B cell (primary cell): Measurements from ENCODE around the gene NDUFS7. TPM values are rescaled to one million over a fixed set of nuclear protein-coding genes. Genes with fewer than 3 reads are reported as not detected.

ENCODE experiments used
- ATAC-seq: fragments of 200-7000 bp; cut with Tn5 transposase; one replicate; pipeline ENCODE4 v1.10.0; 2021; ENCODE audit warnings: low read depth, mild to moderate bottlenecking, moderate number of reproducible peaks, moderate library complexity
- CTCF ChIA-PET: fragments of 350-600 bp; sonication (Branson Sonifier 250); formaldehyde crosslinking; loops from one replicate; lab custom pipeline; 2021; ENCODE audit warnings: antibody characterized with exemption, inconsistent platforms; lab: Charles Lee
- POLR2A ChIA-PET: fragments of 350-600 bp; sonication (Branson Sonifier 250); formaldehyde crosslinking; loops from one replicate; lab custom pipeline; 2021; ENCODE audit warnings: antibody characterized with exemption; lab: Charles Lee
- DNase-seq: peaks from one replicate; pipeline ENCODE4 v3.0.0; 2013
- H2AFZ ChIP-seq: 2 replicates; pipeline ENCODE4 v1.6.1; 2012; ENCODE audit warnings: mild to moderate bottlenecking, low read depth, low read length; ENCODE audit not compliant: insufficient read depth, poor library complexity, severe bottlenecking
- H3K27ac ChIP-seq, 2 donors: 1 replicate in 1 of 2; 2 replicates in 1 of 2; pipeline ENCODE4 v1.5.1; 2012 to 2013; ENCODE audit warnings: low read length in 2 of 2, mild to moderate bottlenecking in 2 of 2, moderate library complexity in 1 of 2
- H3K27me3 ChIP-seq, 4 experiments: fragments of 200-600 bp in 1 of 4; sonication (generic) in 1 of 4; replicated peaks in 1 of 4; 1 replicate in 2 of 4; 2 replicates in 2 of 4; pipeline versions ENCODE4 v1.6.1 to v1.7.0; 2013 to 2016; ENCODE audit warnings: low read length in 3 of 4, mild to moderate bottlenecking in 2 of 4, mixed read lengths in 1 of 4, moderate library complexity in 1 of 4; ENCODE audit not compliant: insufficient read depth in 4 of 4, control insufficient read depth in 3 of 4; ENCODE audit errors: control extremely low read depth in 1 of 4
- H3K36me3 ChIP-seq, 2 experiments: replicated peaks in 1 of 2; 1 replicate in 1 of 2; 2 replicates in 1 of 2; pipeline versions ENCODE4 v1.6.1 to v1.7.1; 2013; ENCODE audit warnings: low read length in 1 of 2; ENCODE audit not compliant: insufficient read depth in 2 of 2, control insufficient read depth in 1 of 2; ENCODE audit errors: control extremely low read depth in 1 of 2, extremely low read depth in 1 of 2
- H3K4me1 ChIP-seq, 2 donors: fragments of 200-600 bp in 1 of 2; sonication (generic) in 1 of 2; 1 replicate in 1 of 2; 2 replicates in 1 of 2; pipeline versions ENCODE4 v1.5.1 to v1.6.1; 2013 to 2017; ENCODE audit warnings: low read length in 2 of 2; ENCODE audit not compliant: control insufficient read depth in 2 of 2, insufficient read depth in 2 of 2
- H3K4me2 ChIP-seq: replicated peaks from 2 replicates; pipeline ENCODE3; 2012; ENCODE audit warnings: mild to moderate bottlenecking, low read depth, low read length; ENCODE audit not compliant: poor library complexity, severe bottlenecking
- H3K4me3 ChIP-seq, 5 experiments: fragments of 200-600 bp in 1 of 5; sonication (generic) in 1 of 5; 1 replicate in 3 of 5; 2 replicates in 2 of 5; pipeline versions ENCODE4 v1.5.1 to v1.7.0; 2011 to 2016; ENCODE audit warnings: low read length in 4 of 5, mild to moderate bottlenecking in 4 of 5, low read depth in 2 of 5, control low read depth in 1 of 5, moderate library complexity in 1 of 5; ENCODE audit not compliant: insufficient read depth in 1 of 5; ENCODE audit errors: control extremely low read depth in 1 of 5, extremely low read depth in 1 of 5
- H3K79me2 ChIP-seq: fragments of 200-600 bp; sonication (generic); one replicate; pipeline ENCODE4 v1.6.0; 2016; ENCODE audit warnings: low read length; ENCODE audit not compliant: control insufficient read depth, insufficient read depth
- H3K9ac ChIP-seq: fragments of 200-600 bp; sonication (generic); 2 replicates; pipeline ENCODE4 v1.6.1; 2017; ENCODE audit warnings: mild to moderate bottlenecking, low read length, moderate library complexity
- H3K9me3 ChIP-seq, 3 donors: one replicate each; pipeline versions ENCODE4 v1.6.1 to v1.7.1; 2013; ENCODE audit warnings: low read length in 2 of 3; ENCODE audit not compliant: control insufficient read depth in 2 of 3, insufficient read depth in 1 of 3; ENCODE audit errors: control extremely low read depth in 1 of 3
- H4K20me1 ChIP-seq: 2 replicates; pipeline ENCODE4 v1.6.0; 2012; ENCODE audit warnings: mild to moderate bottlenecking, low read length; ENCODE audit not compliant: insufficient read depth, control insufficient read depth, poor library complexity, severe bottlenecking
- H3K27ac Mint-ChIP-seq: one replicate; pipeline ENCODE4 v1.8.0; 2021; ENCODE audit warnings: mixed read lengths
- H3K27me3 Mint-ChIP-seq: one replicate; pipeline ENCODE4 v1.8.0; 2021; ENCODE audit warnings: mixed read lengths
- H3K4me1 Mint-ChIP-seq: one replicate; pipeline ENCODE4 v1.8.0; 2021; ENCODE audit warnings: mixed read lengths
- H3K4me3 Mint-ChIP-seq: one replicate; pipeline ENCODE4 v1.8.0; 2021; ENCODE audit warnings: mixed read lengths
- H3K9me3 Mint-ChIP-seq: one replicate; pipeline ENCODE4 v1.8.0; 2022; ENCODE audit warnings: mixed read lengths; ENCODE audit not compliant: insufficient read depth
- EZH2 ChIP-seq: IDR thresholded peaks from 2 replicates; pipeline ENCODE4 v1.6.1; 2012; ENCODE audit warnings: borderline replicate concordance, low read depth, mild to moderate bottlenecking, moderate library complexity, low read length; ENCODE audit not compliant: insufficient read depth, poor library complexity, severe bottlenecking
- WGBS: methylation state at CpG from one replicate; pipeline ENCODE4 v1.1.5; 2013; ENCODE audit warnings: missing lambda C conversion rate; ENCODE audit not compliant: insufficient coverage; 5-methylcytosine and 5-hydroxymethylcytosine counted together
- intact Hi-C: fragments of 100-400 bp; cut with micrococcal nuclease; formaldehyde crosslinking; loops from one replicate; pipeline ENCODE4 v1.10.0; 2022
- polyA plus RNA-seq: library from polyadenylated mRNA; depleted of rRNA; stranded (reverse); fragments of >200 nt; gene quantifications from 2 replicates; pipeline ENCODE4 v1.2.3, GENCODE V29; 2012
- total RNA-seq, 2 donors: library from RNA; stranded (reverse); fragments of 120-200 nt in 1 of 2; gene quantifications; 1 replicate in 1 of 2; 2 replicates in 1 of 2; pipeline versions ENCODE4 v1.2.3 to v1.2.4, GENCODE V29; 2013 to 2022
- TF ChIP-seq, protein P1 (sequence below): fragments of 200-600 bp; IDR thresholded peaks from one replicate; pipeline ENCODE4 v1.8.0; 2022; ENCODE audit warnings: antibody characterized with exemption, mild to moderate bottlenecking

The NDUFS7 gene
- total and polyA plus RNA-seq, 2 donors (not counting 1 experiment from before 2014, with no cell fraction given) = 58.8 to 141 TPM

DNA sequence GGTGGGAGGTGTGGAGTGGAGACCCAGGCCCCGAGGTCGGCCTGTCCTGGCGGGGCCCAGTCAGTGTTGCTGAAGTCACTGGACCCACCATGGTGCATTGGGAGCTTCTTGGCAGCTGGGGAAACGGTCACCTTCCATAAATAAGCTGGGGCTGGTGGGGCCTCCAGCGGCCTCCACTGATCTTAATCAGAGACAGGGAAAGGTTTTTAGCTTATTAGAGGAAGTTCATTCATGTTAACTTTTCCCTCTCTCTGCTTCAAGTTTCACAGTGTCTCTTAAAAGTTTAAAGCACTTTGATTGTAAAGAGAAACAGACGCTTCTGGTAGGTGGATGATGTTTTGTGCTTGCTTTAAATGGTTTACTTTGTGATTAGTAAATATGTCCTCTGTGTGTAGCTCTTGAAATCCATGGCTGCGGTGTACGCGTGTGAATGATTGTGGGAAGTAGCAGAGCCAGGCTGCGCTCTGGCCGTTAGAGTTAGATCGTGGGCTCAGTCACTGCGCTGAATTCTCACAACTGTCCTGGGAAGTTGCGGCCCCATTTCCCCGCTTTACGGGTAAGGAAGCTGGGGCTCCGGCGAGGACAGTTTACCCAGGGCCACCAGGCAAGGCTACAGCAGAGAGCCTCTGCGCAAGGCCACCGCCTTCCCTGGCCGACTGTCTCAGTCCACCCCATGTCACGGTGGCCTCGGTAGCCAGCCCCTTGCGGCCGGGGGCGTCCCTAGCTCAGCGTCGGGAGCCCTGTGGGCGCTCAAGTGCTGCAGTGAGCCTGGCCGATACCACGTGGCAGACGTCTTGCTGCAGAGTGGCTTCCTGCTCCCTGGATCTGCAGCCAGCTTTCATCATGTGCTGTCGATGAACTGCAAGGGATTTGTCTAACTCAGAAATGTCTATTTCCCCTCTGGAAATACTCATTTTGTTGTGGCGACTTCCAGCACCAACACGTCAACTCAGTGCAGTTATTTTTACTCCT lies 16.5 kb upstream of the NDUFS7 start:
- ChIA-PET POLR2A (no interaction called here), CTCF (interaction anchor here (0.8 to 1.9 kb wide), 3 partner anchors 11 to 123 kb away, joined by 3 to 5 read pairs (median 4); partner anchors contain the start of gene CIRBP)
- DNase-seq (no peak), ATAC-seq (no peak)
- WGBS = 72% methylated on average over 30 of the region's 35 CpGs
- H3K9me3 ChIP-seq = no peaks in the 10 kb centered on the region
- H3K4me2 ChIP-seq = no peak overlapping the region
- H4K20me1 ChIP-seq = no peaks in the 10 kb centered on the region
- no peak for TF ChIP-seq EZH2
- TF ChIP-seq, protein P1, sequence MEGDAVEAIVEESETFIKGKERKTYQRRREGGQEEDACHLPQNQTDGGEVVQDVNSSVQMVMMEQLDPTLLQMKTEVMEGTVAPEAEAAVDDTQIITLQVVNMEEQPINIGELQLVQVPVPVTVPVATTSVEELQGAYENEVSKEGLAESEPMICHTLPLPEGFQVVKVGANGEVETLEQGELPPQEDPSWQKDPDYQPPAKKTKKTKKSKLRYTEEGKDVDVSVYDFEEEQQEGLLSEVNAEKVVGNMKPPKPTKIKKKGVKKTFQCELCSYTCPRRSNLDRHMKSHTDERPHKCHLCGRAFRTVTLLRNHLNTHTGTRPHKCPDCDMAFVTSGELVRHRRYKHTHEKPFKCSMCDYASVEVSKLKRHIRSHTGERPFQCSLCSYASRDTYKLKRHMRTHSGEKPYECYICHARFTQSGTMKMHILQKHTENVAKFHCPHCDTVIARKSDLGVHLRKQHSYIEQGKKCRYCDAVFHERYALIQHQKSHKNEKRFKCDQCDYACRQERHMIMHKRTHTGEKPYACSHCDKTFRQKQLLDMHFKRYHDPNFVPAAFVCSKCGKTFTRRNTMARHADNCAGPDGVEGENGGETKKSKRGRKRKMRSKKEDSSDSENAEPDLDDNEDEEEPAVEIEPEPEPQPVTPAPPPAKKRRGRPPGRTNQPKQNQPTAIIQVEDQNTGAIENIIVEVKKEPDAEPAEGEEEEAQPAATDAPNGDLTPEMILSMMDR = no peak
- H3K4me1 ChIP-seq = peaks cover 18 to 22% of the 10 kb centered on the region in 2 donors
- H3K79me2 ChIP-seq = peaks cover 8% of the 10 kb centered on the region
- Mint-ChIP-seq H3K27ac (no peak overlapping the region), H3K4me1 (peaks cover 22% of the 10 kb centered on the region), H3K4me3 (no peak overlapping the region), H3K9me3 (no peaks in the 10 kb centered on the region), H3K27me3 (no peaks in the 10 kb centered on the region)
- H3K36me3 ChIP-seq = peaks cover 0 to 25% of the 10 kb centered on the region in 2 experiments
- no peak overlapping the region for H3K4me3 ChIP-seq
- no peak overlapping the region for H3K27ac ChIP-seq
- no peaks in the 10 kb centered on the region for H3K27me3 ChIP-seq
- H2AFZ ChIP-seq = no peak overlapping the region
- intact Hi-C loops = no loop called here
- H3K9ac ChIP-seq = no peak overlapping the region
